Adrenal gland (tissue), 5 donors: ENCODE results near the gene SYT1.

ENCODE experiments used
- CTCF ChIP-seq, 6 experiments: fragments of 450-650 bp in 4 of 6; fragments of 200-600 bp in 2 of 6; sonication (generic) in 1 of 6; IDR thresholded peaks; 1 replicate in 5 of 6; 2 replicates in 1 of 6; pipeline versions ENCODE4 v1.5.1 to v1.8.0; 2016 to 2021; ENCODE audit warnings: antibody characterized with exemption in 6 of 6, mild to moderate bottlenecking in 2 of 6, moderate library complexity in 1 of 6
- POLR2A ChIP-seq, 2 donors: fragments of 450-650 bp; IDR thresholded peaks; one replicate each; pipeline ENCODE4 v1.6.1; 2017; ENCODE audit warnings: antibody characterized with exemption in 2 of 2, mild to moderate bottlenecking in 2 of 2, moderate library complexity in 1 of 2
- donor health status: DM: no; HTN: no; CAD: no.

- TF ChIP-seq CTCF (IDR thresholded peaks at IDR 0.05) (no peak), POLR2A (IDR thresholded peaks at IDR 0.05) (no peak)
Measured at GRCh38 chr12:79071498-79071897, 206.9 kb downstream of the SYT1 start.
